Activated CD8-positive, alpha-beta T cell treated with anti-CD3 and anti-CD28 coated beads for 36 hours (primary cell): ENCODE data around the gene USH1G. TPM values are rescaled to one million over a fixed set of nuclear protein-coding genes. Genes with fewer than 3 reads are reported as not detected.
A peak's percentile ranks its signal among the peaks of the same experiment; 100 is the strongest.

Experiments used
- ATAC-seq: fragments of 200-7000 bp; cut with Tn5 transposase; one replicate; pipeline ENCODE4 v1.10.0; 2021; ENCODE audit warnings: mild to moderate bottlenecking, moderate library complexity
- CTCF ChIA-PET: fragments of 350-600 bp; sonication (Branson Sonifier 250); formaldehyde crosslinking; loops from one replicate; lab custom pipeline; 2021; ENCODE audit warnings: antibody characterized with exemption; lab: Charles Lee
- POLR2A ChIA-PET: fragments of 350-600 bp; sonication (Branson Sonifier 250); formaldehyde crosslinking; loops from one replicate; lab custom pipeline; 2021; ENCODE audit warnings: antibody characterized with exemption; lab: Charles Lee
- DNase-seq: peaks from one replicate; pipeline ENCODE4 v3.0.0-alpha.2; 2020
- H3K27ac Mint-ChIP-seq: one replicate; pipeline ENCODE4 v1.8.0; 2021; ENCODE audit warnings: mild to moderate bottlenecking, mixed read lengths
- H3K27me3 Mint-ChIP-seq: one replicate; pipeline ENCODE4 v1.8.0; 2021; ENCODE audit warnings: mixed read lengths
- H3K36me3 Mint-ChIP-seq: one replicate; pipeline ENCODE4 v1.8.0; 2021; ENCODE audit warnings: low read depth, mixed read lengths
- H3K4me1 Mint-ChIP-seq: one replicate; pipeline ENCODE4 v1.8.0; 2021; ENCODE audit warnings: low read depth, mixed read lengths
- H3K4me3 Mint-ChIP-seq: one replicate; pipeline ENCODE4 v1.8.0; 2021; ENCODE audit warnings: mild to moderate bottlenecking, moderate library complexity, mixed read lengths
- H3K9me3 Mint-ChIP-seq: one replicate; pipeline ENCODE4 v1.8.0; 2021; ENCODE audit warnings: mixed read lengths
- CTCF ChIP-seq: fragments of 200-600 bp; IDR thresholded peaks from one replicate; pipeline ENCODE4 v1.8.0; 2022; ENCODE audit warnings: antibody characterized with exemption, mild to moderate bottlenecking
- intact Hi-C: fragments of 100-400 bp; cut with micrococcal nuclease; formaldehyde crosslinking; loops from one replicate; pipeline ENCODE4 v1.10.0; 2022
- total RNA-seq, 2 experiments: library from RNA; stranded (reverse); gene quantifications; one replicate each; pipeline ENCODE4 v1.2.3, GENCODE V29; 2021

The USH1G gene
- total RNA-seq, 2 experiments from 2014 or later = not detected

GRCh38 chr17:74904687-74905409, 18.2 kb downstream of the USH1G start:
- Mint-ChIP-seq H3K4me3 (no peak overlapping the region), H3K4me1 (no peaks in the 10 kb centered on the region), H3K9me3 (no peaks in the 10 kb centered on the region), H3K27ac (no peak overlapping the region), H3K27me3 (peaks cover 15% of the 10 kb centered on the region), H3K36me3 (no peaks in the 10 kb centered on the region)
- DNase-seq = peak; percentile 7
- intact Hi-C loops = no loop called here
- ChIA-PET POLR2A (no interaction called here), CTCF (no interaction called here)
- no peak for TF ChIP-seq CTCF
- ATAC-seq = peak; percentile 58

DNA sequence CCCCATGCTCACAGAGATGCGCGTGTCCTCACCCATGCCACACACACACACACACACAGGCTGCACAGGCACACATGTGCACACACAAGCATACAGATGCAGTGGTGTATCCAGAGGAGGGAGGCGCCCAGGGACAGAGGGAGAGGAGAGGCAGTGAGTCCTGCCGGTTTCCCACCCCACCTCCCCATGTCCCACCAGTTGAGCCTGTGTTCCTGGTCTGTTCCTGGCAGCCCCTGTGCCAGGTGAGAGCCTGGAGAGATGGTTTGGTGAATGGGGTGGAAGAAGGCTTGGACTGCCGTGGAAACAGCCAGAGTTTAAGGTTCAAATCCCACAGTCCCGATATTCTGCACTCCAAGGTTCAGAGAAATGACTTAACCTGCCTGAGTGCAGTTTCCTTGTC, 19.4 kb downstream of the USH1G start:
- Mint-ChIP-seq H3K27ac (no peak overlapping the region), H3K9me3 (no peaks in the 10 kb centered on the region), H3K27me3 (peaks cover 15% of the 10 kb centered on the region), H3K4me3 (no peak overlapping the region), H3K4me1 (no peaks in the 10 kb centered on the region), H3K36me3 (no peaks in the 10 kb centered on the region)
- POLR2A ChIA-PET = no interaction called here
- no peak for DNase-seq
- no peak for ATAC-seq
- intact Hi-C loops = no loop called here
- no peak for TF ChIP-seq CTCF
- CTCF ChIA-PET = no interaction called here

DNA sequence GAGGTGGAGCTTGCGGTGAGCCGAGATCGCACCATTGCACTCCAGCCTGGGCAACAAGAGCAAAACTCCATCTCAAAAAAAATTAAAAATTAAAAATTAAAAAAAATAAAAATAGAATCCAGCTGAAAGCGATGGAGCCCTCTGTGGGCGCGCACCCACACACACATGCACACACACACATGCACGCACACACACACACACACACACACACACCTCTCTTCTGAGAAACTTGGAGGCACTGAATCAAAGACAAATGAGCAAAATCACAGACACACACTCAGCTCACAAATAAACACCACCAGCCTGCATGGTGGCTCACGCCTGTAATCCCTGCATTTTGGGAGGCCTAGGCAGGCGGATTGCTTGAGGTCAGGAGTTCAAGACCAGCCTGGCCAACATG, 20.0 kb downstream of the USH1G start:
- CTCF ChIA-PET = no interaction called here
- Mint-ChIP-seq H3K36me3 (no peaks in the 10 kb centered on the region), H3K4me1 (no peaks in the 10 kb centered on the region), H3K27me3 (peaks cover 15% of the 10 kb centered on the region), H3K9me3 (no peaks in the 10 kb centered on the region), H3K27ac (no peak overlapping the region), H3K4me3 (no peak overlapping the region)
- intact Hi-C loops = no loop called here
- POLR2A ChIA-PET = no interaction called here
- DNase-seq (no peak), ATAC-seq (no peak)
- TF ChIP-seq CTCF = no peak

- no peaks in the 10 kb centered on the region for H3K36me3 Mint-ChIP-seq
- no peak overlapping the region for H3K27ac Mint-ChIP-seq
- ATAC-seq (no peak), DNase-seq (no peak)
- intact Hi-C loops = no loop called here
- POLR2A ChIA-PET = no interaction called here
- H3K4me1 Mint-ChIP-seq = no peaks in the 10 kb centered on the region
- no peak for TF ChIP-seq CTCF
- H3K4me3 Mint-ChIP-seq = no peak overlapping the region
- peaks cover 17% of the 10 kb centered on the region for H3K27me3 Mint-ChIP-seq
- H3K9me3 Mint-ChIP-seq = no peaks in the 10 kb centered on the region
- CTCF ChIA-PET = no interaction called here
Measured at GRCh38 chr17:74901353-74902135, 21.5 kb downstream of the USH1G start.

- H3K9me3 Mint-ChIP-seq = no peaks in the 10 kb centered on the region
- H3K4me1 Mint-ChIP-seq = no peaks in the 10 kb centered on the region
- CTCF ChIA-PET = interaction anchor here (1.2 kb wide), 1 partner anchor 9 kb away, joined by 3 read pairs; no protein-coding TSS in a partner anchor
- intact Hi-C loops = no loop called here
- DNase-seq (no peak), ATAC-seq (no peak)
- POLR2A ChIA-PET = no interaction called here
- TF ChIP-seq CTCF = no peak
- H3K27ac Mint-ChIP-seq = no peak overlapping the region
- no peak overlapping the region for H3K4me3 Mint-ChIP-seq
- no peaks in the 10 kb centered on the region for H3K36me3 Mint-ChIP-seq
- H3K27me3 Mint-ChIP-seq = peaks cover 24% of the 10 kb centered on the region
Measured at GRCh38 chr17:74900208-74900607, 22.8 kb downstream of the USH1G start.
